Measurements from ENCODE around the gene TAF6. TPM values are rescaled to one million over a fixed set of nuclear protein-coding genes. Genes with fewer than 3 reads are reported as not detected.

TAF6 gene
- total RNA-seq, 1 donor from 2014 or later = 22.9 TPM

GRCh38 chr7:100142461-100142860, 23.3 kb upstream of the TAF6 start:
- no peak for FAIRE-seq
- TF ChIP-seq, protein P1, sequence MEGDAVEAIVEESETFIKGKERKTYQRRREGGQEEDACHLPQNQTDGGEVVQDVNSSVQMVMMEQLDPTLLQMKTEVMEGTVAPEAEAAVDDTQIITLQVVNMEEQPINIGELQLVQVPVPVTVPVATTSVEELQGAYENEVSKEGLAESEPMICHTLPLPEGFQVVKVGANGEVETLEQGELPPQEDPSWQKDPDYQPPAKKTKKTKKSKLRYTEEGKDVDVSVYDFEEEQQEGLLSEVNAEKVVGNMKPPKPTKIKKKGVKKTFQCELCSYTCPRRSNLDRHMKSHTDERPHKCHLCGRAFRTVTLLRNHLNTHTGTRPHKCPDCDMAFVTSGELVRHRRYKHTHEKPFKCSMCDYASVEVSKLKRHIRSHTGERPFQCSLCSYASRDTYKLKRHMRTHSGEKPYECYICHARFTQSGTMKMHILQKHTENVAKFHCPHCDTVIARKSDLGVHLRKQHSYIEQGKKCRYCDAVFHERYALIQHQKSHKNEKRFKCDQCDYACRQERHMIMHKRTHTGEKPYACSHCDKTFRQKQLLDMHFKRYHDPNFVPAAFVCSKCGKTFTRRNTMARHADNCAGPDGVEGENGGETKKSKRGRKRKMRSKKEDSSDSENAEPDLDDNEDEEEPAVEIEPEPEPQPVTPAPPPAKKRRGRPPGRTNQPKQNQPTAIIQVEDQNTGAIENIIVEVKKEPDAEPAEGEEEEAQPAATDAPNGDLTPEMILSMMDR (IDR thresholded peaks at IDR 0.05; ENCODE audit: insufficient read depth, low read length, severe bottlenecking) = no peak
- H3K27me3 ChIP-seq (ENCODE audit: control insufficient read depth, insufficient read depth, low read length) = no peaks in the 10 kb centered on the region
- H3K4me3 ChIP-seq (ENCODE audit: low read depth, low read length) = no peak overlapping the region
- H3K36me3 ChIP-seq (ENCODE audit: control insufficient read depth, insufficient read depth, low read length) = no peaks in the 10 kb centered on the region
- no peak for DNase-seq (ENCODE audit: low read depth)

- no peak for FAIRE-seq
- TF ChIP-seq, protein P1 (IDR thresholded peaks at IDR 0.05; ENCODE audit: insufficient read depth, low read length, severe bottlenecking) = no peak
- H3K4me3 ChIP-seq (ENCODE audit: low read depth, low read length) = no peak overlapping the region
- no peaks in the 10 kb centered on the region for H3K36me3 ChIP-seq (ENCODE audit: control insufficient read depth, insufficient read depth, low read length)
- DNase-seq (ENCODE audit: low read depth) = no peak
- no peaks in the 10 kb centered on the region for H3K27me3 ChIP-seq (ENCODE audit: control insufficient read depth, insufficient read depth, low read length)
Measured at GRCh38 chr7:100141555-100141949, 22.4 kb upstream of the TAF6 start.

DNA sequence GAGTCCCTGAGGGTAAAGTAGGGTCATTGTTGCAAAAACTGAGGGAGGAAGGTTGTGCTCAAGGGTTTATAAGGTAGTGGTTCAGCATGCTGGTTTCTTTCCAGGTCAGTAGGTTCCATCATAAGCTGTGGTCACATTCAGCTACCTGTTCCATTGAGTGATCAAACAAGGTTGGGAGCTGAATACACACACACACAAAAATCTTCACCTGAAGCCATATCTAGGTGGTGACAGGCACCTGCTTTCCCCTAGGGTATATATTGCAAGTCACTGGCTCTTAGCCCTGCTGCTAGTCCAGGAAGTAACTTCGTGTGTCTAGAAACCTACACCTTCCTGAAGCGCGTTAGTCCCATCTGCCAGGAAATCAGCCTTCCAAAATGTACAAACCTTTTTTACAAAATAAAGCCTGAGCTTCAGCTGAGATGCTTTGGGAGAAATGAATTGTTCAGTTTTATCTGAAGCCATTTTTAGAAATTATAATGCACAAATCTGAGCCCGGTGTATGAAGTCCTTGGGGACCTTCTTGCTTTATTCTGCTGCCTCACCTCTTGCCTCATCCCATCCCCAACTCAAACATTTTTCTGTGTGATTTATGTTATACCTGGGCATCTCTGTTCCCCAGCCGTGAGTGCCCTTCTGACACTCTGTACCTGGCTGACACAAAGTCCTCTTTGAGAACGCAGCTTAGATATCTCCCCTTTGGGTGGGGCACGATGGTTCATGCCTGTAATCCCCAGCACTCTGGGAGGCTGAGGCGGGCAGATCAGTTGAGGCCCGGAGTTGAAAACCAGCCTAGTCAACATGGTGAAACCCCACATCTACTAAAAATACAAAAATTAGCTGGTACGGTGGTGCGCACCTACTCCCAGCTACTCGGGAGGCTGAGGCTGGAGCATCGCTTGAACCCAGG, 18.9 kb upstream of the TAF6 start:
- DNase-seq (ENCODE audit: low read depth) = no peak
- no peaks in the 10 kb centered on the region for H3K27me3 ChIP-seq (ENCODE audit: control insufficient read depth, insufficient read depth, low read length)
- FAIRE-seq = no peak
- H3K36me3 ChIP-seq (ENCODE audit: control insufficient read depth, insufficient read depth, low read length) = no peaks in the 10 kb centered on the region
- H3K4me3 ChIP-seq (ENCODE audit: low read depth, low read length) = no peak overlapping the region
- TF ChIP-seq, protein P1 (IDR thresholded peaks at IDR 0.05; ENCODE audit: insufficient read depth, low read length, severe bottlenecking) = no peak

DNA sequence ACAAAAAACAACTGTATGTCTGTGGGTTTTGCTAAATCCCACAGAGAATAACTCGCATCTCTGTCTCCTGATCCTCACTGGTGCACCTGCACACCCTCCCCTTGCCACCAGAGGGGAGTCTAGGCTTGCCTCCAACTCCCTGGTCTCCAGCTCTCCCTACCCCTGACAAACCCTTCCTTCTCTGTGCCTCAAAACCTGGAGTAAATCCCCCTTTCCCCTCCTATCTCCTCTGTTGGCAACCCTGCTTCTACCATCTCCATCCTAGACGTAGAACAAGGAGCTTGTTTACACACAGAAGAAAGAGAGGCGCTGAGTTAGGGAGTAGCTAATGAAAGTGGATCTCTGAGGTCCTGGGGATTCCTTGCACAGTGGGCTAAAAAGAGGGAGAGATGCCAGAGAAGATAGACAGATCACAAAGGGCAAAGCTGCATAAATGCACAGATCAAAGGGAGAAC, 13.6 kb upstream of the TAF6 start:
- no peaks in the 10 kb centered on the region for H3K36me3 ChIP-seq (ENCODE audit: control insufficient read depth, insufficient read depth, low read length)
- TF ChIP-seq, protein P1 (IDR thresholded peaks at IDR 0.05; ENCODE audit: insufficient read depth, low read length, severe bottlenecking) = peak; percentile 97
- H3K27me3 ChIP-seq (ENCODE audit: control insufficient read depth, insufficient read depth, low read length) = no peaks in the 10 kb centered on the region
- no peak overlapping the region for H3K4me3 ChIP-seq (ENCODE audit: low read depth, low read length)
- peak; percentile 48 for DNase-seq (ENCODE audit: low read depth)
- FAIRE-seq = no peak

- TF ChIP-seq, protein P1 (IDR thresholded peaks at IDR 0.05; ENCODE audit: insufficient read depth, low read length, severe bottlenecking) = no peak
- Histone ChIP-seq H3K36me3 (ENCODE audit: control insufficient read depth, insufficient read depth, low read length) (no peaks in the 10 kb centered on the region), H3K4me3 (ENCODE audit: low read depth, low read length) (no peak overlapping the region), H3K27me3 (ENCODE audit: control insufficient read depth, insufficient read depth, low read length) (no peaks in the 10 kb centered on the region)
- DNase-seq (ENCODE audit: low read depth) = no peak
- FAIRE-seq = no peak
Measured at GRCh38 chr7:100132126-100132525, 13.0 kb upstream of the TAF6 start.
